Fibroblast of peridontal ligament (primary cell): ENCODE results near the gene C2orf81.
"Not testable (repeated sequence)": the region's sequence is repeated elsewhere in the genome, so short reads cannot be mapped to it uniquely, and the experiment has no call there.

Experiments
- DNase-seq: peaks from one replicate; pipeline ENCODE4 v3.0.0-alpha.2; 2010; ENCODE audit errors: extremely low read depth

C2orf81 gene

DNA sequence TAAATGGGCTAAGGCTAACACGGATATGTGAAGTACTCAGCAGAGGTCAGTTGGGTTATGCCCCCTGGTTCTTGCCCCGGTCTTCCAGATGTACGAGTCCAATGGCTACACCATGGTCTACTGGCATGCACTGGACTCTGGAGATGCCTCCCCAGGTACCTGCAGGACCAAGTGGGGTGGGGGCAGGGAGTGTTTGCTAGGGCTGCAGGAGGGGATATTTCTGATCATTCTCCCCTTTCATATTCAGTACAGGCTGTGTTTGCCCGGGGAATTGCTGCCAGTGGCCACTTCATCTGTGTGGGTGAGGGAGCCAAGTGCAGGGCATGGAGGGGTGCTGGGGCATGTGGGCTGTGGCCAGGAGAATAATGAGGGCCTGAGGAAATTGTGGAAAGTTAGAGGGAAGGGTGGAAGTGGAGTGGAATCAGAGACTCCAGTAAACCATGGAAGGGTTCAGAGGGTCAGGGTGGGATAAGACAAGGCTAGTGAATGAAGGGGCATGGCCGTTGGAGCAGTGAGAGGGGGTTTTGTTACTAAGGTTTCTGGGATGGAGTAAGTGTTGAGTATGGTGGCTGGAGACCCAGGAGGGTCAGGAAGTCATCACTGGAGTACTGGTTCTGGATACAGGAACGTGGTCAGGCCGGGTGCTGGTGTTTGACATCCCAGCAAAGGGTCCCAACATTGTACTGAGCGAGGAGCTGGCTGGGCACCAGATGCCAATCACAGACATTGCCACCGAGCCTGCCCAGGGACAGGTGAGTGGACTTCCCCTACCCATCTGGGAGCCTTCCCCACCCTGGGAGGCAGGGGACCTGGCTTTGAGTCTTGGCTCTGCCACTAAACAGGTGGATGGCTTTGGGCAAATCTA lies 2.0 kb upstream of the C2orf81 start:
- no peak for DNase-seq

DNA sequence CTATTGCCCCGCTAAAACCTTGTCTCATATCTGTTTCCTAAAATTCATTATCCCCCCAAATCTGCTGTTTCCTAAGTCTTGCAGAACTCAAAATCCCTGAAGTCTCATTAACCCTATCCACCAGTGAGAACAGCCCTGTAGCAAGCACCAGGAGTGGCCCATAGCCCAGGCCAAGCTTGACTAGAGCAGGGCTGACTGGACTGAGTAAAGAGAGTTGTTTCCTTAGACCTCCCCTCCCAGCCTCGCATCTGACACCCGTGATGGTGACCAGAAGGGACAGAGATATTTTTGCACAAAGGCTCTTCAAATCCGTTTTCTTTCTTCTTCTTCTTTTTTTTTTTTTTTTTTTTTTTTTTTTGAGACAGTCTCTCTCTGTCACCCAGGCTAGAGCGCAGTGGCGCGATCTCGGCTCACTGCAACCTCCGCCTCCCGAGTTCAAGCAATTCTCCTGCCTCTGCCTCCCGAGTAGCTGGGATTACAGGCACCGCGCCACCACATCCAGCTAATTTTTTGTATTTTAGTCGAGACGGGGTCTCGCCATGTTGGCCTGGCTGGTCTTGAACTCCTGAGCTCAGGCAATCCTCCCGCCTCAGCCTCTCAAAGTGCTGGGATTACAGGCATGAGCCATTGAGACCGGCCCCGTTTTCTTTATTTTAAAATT lies 846 bp downstream of the C2orf81 start:
- DNase-seq, result not testable (repeated sequence)

DNA sequence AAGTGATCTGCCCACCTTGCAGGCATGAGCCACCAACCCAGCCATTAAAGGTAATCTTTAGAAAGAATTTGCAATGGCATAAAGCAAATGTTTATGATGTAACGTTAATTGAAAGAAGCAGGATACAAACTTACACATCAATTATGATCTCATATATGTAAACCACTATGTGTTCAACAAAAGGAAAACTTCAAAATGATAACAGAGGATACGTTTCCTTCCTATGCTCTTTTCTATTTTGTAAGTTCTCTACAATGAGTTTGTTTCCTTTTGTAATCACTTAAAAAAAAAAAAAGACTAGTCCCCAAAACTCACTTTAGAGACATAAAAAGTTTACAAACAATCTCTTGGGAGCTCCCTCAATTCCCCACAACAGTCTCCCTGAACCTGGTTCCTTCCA lies 1.4 kb downstream of the C2orf81 start:
- DNase-seq, result no peak

GRCh38 chr2:74419345-74419744 lies 2.1 kb downstream of the C2orf81 start:
- DNase-seq, result no peak

- DNase-seq, result no peak
Measured at GRCh38 chr2:74418312-74418711, 3.1 kb downstream of the C2orf81 start.

DNA sequence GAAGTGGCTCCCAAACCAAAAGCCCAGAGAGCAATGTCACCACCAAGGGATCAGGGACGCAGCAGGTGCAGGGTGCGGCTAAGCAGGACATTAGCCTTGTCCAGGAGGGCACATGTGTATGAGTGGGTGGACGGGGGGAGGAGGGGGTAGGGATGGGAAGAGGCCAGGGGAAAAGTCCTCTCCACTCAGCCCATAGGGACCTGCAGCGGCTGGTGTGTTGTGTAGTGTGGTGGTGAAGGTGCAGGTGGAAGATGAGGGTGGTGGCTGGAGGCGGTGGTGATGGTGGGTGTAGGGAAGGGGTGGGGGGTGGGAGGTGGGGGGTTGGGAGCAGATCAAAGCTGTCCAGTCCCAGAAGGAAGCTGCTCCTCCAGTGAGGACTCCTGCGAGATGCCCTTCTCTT lies 3.7 kb downstream of the C2orf81 start:
- DNase-seq, result no peak

GRCh38 chr2:74417197-74417596 lies 4.2 kb downstream of the C2orf81 start:
- no peak for DNase-seq

DNA sequence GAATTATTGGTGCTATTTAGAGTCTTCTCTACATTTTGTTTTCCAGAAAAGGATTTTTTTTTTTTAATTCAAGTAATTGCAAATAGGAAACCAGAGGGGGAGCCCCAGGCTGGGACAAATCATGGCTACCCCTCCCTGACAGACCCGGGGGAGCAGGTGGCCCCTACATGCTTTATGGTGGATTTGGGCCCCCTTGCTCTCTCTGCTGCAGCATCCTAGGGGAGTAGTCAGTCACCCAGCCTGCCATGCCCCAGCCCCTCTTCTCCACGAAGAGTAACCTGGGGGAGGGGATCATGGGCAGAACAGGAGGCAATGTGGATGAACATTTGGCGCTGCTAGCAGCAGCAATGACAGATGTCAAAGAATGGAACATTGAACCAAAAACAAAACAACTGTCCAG lies 4.6 kb downstream of the C2orf81 start:
- no peak for DNase-seq

- no peak for DNase-seq
Measured at GRCh38 chr2:74415762-74416395, 5.5 kb downstream of the C2orf81 start.

DNA sequence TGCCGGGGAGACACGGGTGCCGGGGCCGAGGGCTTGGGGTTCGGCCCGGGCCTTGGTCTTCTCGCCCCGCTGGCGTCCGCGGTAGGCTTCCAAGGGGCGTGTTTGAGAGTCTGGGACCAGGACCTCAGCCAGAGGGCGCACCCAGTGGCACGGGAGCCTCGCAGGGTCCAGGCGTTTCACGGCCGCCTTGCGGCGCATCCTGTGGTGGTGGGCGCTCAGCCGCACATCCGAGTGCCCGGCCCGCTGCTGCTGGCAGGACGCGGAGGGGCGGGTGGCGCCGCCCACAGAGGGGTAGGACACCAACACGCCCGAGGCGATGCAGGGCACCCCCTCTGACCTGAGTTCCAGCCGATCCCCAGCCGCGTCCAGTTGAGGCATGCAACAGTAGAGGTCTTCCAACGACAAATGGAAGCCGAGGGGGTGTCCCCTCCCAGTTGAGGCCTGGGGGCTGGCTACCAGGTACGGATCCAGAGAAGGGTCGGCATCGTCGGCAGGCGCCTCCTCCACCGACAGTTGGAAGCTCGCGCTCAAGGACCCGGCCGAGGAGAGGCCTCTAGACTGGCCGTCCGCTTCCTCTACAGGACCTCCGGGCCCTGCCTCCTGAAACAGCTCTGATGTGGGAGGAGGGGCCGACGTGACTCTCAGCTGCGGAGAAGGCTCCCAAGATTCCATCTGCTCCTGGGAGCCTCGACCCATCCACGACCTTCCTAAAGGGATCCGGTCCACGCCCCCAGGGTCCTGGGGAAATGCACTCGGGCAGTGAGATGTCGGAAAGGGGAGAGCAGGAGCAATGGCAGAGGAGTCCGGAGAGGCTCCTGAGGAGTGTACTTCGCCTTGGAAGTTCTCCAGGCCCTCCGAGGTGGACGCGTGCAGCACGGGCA lies 6.3 kb downstream of the C2orf81 start:
- DNase-seq, result peak; percentile 28

DNA sequence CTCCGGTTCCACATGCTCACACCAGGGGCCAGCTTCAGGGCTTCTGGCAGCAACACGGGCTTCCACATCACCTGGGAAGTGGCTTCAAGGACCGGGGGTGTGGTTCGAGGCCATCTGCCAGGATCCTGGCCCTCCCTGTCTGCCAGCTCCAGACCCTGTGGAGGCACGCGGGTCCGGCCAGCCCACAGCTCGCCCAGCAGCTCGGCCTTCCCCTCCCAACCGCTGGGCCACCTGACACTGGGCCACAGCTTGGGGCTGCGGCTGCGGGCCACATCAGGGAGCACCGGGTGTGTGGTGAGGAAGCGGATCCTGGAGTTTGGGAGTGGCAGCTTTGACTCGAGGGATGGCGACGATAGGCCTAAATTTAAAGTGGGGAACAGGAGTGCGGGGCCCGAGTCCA lies 7.0 kb downstream of the C2orf81 start:
- DNase-seq, result no peak

DNA sequence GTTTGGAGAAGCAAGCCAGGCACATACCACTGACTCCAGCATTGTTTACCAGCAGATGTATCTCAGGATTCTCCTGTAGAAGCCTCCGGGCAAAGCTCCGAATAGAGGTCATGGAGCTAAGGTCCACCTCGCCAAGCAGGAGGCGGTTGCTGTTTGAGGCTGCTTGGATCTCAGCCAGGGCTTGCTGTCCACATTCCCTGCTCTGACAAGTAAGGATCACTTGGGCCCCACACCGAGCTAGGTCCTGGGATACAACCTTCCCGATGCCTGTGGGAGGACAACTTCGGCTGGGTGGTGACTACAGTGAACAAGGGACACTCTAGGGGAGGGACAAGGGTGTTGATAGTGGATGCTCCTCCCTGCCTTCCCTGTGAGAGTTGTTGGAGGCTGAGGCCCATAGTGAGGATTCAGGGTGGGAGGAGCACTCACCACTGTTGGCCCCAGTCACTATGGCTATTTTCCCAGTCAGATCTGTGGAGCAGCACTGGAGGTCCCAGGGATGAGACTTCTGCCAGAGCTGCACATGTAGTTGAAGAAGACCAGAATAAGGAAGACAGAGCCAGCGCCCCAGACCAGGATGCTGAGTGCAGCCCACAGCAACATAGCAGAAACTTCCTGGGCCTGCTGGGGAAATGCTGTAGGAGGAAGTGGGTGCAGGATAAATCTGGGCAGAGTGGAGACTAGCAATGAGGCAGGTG lies 8.3 kb downstream of the C2orf81 start:
- DNase-seq, result no peak

DNA sequence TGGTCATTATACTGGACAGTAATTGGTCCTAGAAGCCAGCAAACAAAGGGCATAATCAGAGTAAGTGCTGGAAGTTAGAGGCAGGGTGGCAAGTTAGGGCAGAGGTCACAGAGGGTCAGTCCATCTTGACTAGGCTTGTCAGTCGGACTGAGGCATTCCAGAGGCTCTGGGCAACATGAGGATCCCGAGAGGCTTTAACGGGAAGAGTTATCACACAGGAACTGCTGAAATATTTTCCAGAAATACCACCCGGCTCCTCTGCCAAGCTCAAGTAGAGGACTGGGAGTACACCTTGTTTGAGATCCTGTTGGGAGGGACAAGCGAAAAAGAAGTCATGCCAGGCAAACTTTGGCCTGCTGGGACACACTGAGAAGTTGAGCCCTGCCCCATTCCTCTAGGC lies 13.7 kb downstream of the C2orf81 start:
- no peak for DNase-seq

DNA sequence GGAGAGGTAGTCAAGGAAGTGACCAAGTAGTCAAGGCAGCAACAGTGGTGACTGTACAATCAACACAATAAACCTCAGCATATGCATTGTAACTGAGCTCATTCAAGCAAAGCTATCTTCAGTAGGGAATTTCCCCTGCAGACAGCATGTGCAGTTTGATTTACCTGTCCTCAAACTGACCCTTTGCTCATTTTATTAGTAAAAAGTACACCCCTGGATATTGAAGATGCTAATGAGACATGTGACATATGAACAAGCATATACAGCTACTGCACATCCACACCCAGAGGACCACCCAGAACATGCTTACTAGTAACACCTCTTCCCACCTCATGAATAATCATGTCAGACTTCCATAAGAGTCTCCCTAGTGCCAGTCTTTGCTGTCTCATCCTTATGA lies 15.4 kb downstream of the C2orf81 start:
- no peak for DNase-seq

GRCh38 chr2:74401891-74402290 lies 19.5 kb downstream of the C2orf81 start:
- DNase-seq, result no peak

DNA sequence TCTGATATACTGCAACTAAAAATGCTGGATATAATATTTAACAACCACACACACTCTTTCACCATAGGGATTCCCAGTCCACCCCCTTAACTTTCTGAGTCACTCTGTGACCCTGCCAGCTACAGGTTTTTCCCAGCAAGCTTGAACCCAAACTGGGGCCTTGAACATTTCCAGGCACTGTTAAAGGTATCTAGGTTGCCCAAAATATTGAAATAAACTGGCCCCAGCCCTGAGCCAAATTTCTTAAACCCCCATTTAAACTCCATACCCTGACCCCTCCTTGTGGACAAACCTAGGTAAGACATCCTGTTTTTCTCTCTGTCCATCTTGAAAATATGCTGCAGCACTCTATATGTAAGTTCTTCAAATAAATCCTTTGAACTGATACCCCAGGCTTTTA lies 21.6 kb downstream of the C2orf81 start:
- DNase-seq, result peak; percentile 56

DNA sequence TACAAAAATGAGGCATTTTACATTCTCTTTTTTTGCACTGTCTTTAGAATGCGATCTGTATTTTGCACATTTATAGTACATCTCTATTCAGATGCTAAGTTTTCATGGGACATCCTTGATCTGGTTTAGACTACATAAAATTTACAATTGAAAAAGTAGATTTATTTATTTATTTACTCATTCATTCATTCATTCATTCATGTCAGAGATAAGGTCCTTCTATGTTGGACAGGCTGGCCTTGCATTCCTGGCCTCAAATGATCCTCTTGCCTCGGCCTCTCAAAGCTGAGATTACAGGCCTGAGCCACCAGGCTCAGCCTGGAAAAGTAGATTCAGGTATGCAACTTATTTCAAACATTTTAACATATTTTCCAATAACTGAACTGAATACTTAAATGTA lies 25.3 kb downstream of the C2orf81 start:
- DNase-seq, result no peak

DNA sequence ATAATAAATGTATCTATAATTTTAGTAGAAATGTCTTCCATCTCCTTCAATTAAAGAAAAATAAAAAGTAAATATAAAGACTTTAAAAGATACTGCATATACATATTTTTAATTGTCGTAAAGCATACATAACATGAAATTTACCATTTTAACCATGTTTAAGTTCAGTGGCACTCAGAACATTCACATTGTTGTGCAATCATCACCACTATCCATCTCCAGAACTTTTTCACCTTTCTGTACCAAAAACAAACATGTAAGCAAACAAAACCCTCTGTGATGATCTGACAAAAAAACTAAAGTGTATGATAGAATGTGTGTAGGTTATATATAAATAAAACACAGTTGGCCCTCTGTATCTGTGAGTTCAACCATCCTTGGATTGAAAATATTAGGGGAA lies 27.9 kb downstream of the C2orf81 start:
- DNase-seq, result no peak

- DNase-seq, result no peak
Measured at GRCh38 chr2:74392449-74392743, 29.0 kb downstream of the C2orf81 start.

GRCh38 chr2:74391580-74392448 lies 29.6 kb downstream of the C2orf81 start:
- DNase-seq, result peak; percentile 90

- DNase-seq, result peak; percentile 35
Measured at GRCh38 chr2:74391209-74391579, 30.2 kb downstream of the C2orf81 start.
